Testis (tissue), 3 donors: ENCODE measurements around the gene MAN2A2. TPM values are rescaled to one million over a fixed set of nuclear protein-coding genes. Genes with fewer than 3 reads are reported as not detected.
A peak's percentile ranks its signal among the peaks of the same experiment; 100 is the strongest.
"Not testable (repeated sequence)": the region's sequence is repeated elsewhere in the genome, so short reads cannot be mapped to it uniquely, and the experiment has no call there.

ENCODE experiments used
- DNase-seq: peaks from one replicate; pipeline ENCODE4 v3.0.0-alpha.2; 2019
- H3K27ac ChIP-seq, 2 donors: fragments of 200-600 bp; sonication (generic); one replicate each; pipeline ENCODE4 v1.5.1; 2019
- H3K27me3 ChIP-seq: fragments of 200-600 bp; sonication (generic); one replicate; pipeline ENCODE4 v1.5.1; 2019
- H3K36me3 ChIP-seq: fragments of 200-600 bp; sonication (generic); one replicate; pipeline ENCODE4 v1.5.1; 2017; ENCODE audit warnings: low read depth; ENCODE audit errors: missing control alignments
- H3K4me1 ChIP-seq: fragments of 200-600 bp; sonication (generic); one replicate; pipeline ENCODE4 v1.5.1; 2019
- H3K4me3 ChIP-seq, 2 donors: fragments of 200-600 bp; sonication (generic); one replicate each; pipeline ENCODE4 v1.5.1; 2017 to 2019
- H3K9me3 ChIP-seq: fragments of 200-600 bp; sonication (generic); one replicate; pipeline ENCODE4 v1.5.1; 2017
- CTCF ChIP-seq, 3 experiments: fragments of 450-650 bp in 2 of 3; fragments of 200-600 bp in 1 of 3; sonication (generic) in 1 of 3; IDR thresholded peaks; one replicate each; pipeline ENCODE4 v1.5.1; 2016 to 2019; ENCODE audit warnings: antibody characterized with exemption in 3 of 3, mild to moderate bottlenecking in 2 of 3, moderate library complexity in 1 of 3
- POLR2A ChIP-seq: fragments of 450-650 bp; IDR thresholded peaks from one replicate; pipeline ENCODE4 v1.6.1; 2017; ENCODE audit warnings: antibody characterized with exemption, mild to moderate bottlenecking, moderate library complexity
- WGBS, 2 donors: methylation state at CpG; one replicate each; pipeline ENCODE4 v1.1.5; 2018; 5-methylcytosine and 5-hydroxymethylcytosine counted together
- intact Hi-C: fragments of 100-400 bp; cut with DNase I; formaldehyde crosslinking; loops from one replicate; pipeline ENCODE4 v1.15.1; 2023; ENCODE audit warnings: low total_unique reads
- polyA plus RNA-seq: library from polyadenylated mRNA; stranded (reverse); fragments of 350-450 nt; fragmentation: Illumina TruSeq; extraction: RNeasy Lipid Tissue Mini Kit (QIAGEN cat#74804); gene quantifications from one replicate; pipeline ENCODE4 v1.2.3, GENCODE V29; 2014; ENCODE audit warnings: low read depth, low replicate concordance; ENCODE audit not compliant: insufficient read depth
- total RNA-seq, 2 donors: library from RNA; depleted of rRNA; stranded (reverse); fragments of >200 nt; gene quantifications; one replicate each; pipeline ENCODE4 v1.2.3, GENCODE V29; 2016

MAN2A2 gene
- total and polyA plus RNA-seq, 3 donors from 2014 or later: 101 to 151 (median 128) TPM

- 93 to 94% methylated on average over 17 to 27 of the region's 28 CpGs for WGBS, 2 donors
- no peak for TF ChIP-seq CTCF (IDR thresholded peaks at IDR 0.05)
- Histone ChIP-seq H3K36me3 (no peaks in the 10 kb centered on the region), H3K4me3 (no peak overlapping the region), H3K27me3 (no peaks in the 10 kb centered on the region), H3K27ac (no peak overlapping the region), H3K9me3 (no peaks in the 10 kb centered on the region), H3K4me1 (peaks cover 18% of the 10 kb centered on the region)
- DNase-seq: no peak
- intact Hi-C loops: no loop called here
These were observed 2.4 kb downstream of the MAN2A2 start for GRCh38 chr15:90905306-90906180.

- no peak overlapping the region for H3K4me3 ChIP-seq
- no peak for DNase-seq
- intact Hi-C loops: no loop called here
- TF ChIP-seq POLR2A: no peak
- no peak for TF ChIP-seq CTCF (IDR thresholded peaks at IDR 0.05)
- no peaks in the 10 kb centered on the region for H3K9me3 ChIP-seq
- no peak overlapping the region for H3K27ac ChIP-seq
- WGBS, 2 donors: 92 to 94% methylated on average over 7 to 11 of the region's 11 CpGs
- H3K36me3 ChIP-seq: no peaks in the 10 kb centered on the region
- H3K27me3 ChIP-seq: no peaks in the 10 kb centered on the region
- peaks cover 18% of the 10 kb centered on the region for H3K4me1 ChIP-seq
These were observed 3.2 kb downstream of the MAN2A2 start for GRCh38 chr15:90906181-90906849.

GRCh38 chr15:90907051-90907660 is 4.1 kb downstream of the MAN2A2 start:
- no peak overlapping the region for H3K4me3 ChIP-seq
- TF ChIP-seq POLR2A (no peak), CTCF (IDR thresholded peaks at IDR 0.05) (no peak)
- H3K27ac ChIP-seq: peak overlapping the region; percentile 41 to 76
- no peaks in the 10 kb centered on the region for H3K9me3 ChIP-seq
- no peaks in the 10 kb centered on the region for H3K27me3 ChIP-seq
- peaks cover 18% of the 10 kb centered on the region for H3K4me1 ChIP-seq
- WGBS, 2 donors: 79 to 87% methylated on average over 9 to 15 of the region's 15 CpGs
- intact Hi-C loops: no loop called here
- H3K36me3 ChIP-seq: no peaks in the 10 kb centered on the region
- no peak for DNase-seq

GRCh38 chr15:90907838-90908507 is 4.9 kb downstream of the MAN2A2 start:
- no peaks in the 10 kb centered on the region for H3K9me3 ChIP-seq
- 59 to 68% methylated on average over 9 of the region's 9 CpGs for WGBS, 2 donors
- DNase-seq: no peak
- no peak for TF ChIP-seq CTCF (IDR thresholded peaks at IDR 0.05)
- TF ChIP-seq POLR2A: no peak
- H3K4me1 ChIP-seq: peaks cover 18% of the 10 kb centered on the region
- peak overlapping the region; percentile 41 to 76 for H3K27ac ChIP-seq
- intact Hi-C loops: no loop called here
- H3K27me3 ChIP-seq: no peaks in the 10 kb centered on the region
- no peaks in the 10 kb centered on the region for H3K36me3 ChIP-seq
- no peak overlapping the region for H3K4me3 ChIP-seq

- H3K4me1 ChIP-seq, H3K27ac ChIP-seq, H3K36me3 ChIP-seq, H3K27me3 ChIP-seq, DNase-seq, intact Hi-C loops, H3K4me3 ChIP-seq, H3K9me3 ChIP-seq: not testable (repeated sequence)
- WGBS, 2 donors: 90 to 92% methylated on average over 11 of the region's 11 CpGs
These were observed 6.3 kb downstream of the MAN2A2 start for GRCh38 chr15:90909449-90909848.
